Measurements from ENCODE around the gene TRABD2A. TPM values are rescaled to one million over a fixed set of nuclear protein-coding genes. Genes with fewer than 3 reads are reported as not detected.

The TRABD2A gene
- total RNA-seq, 1 experiment from 2014 or later: 4.6 TPM

DNA sequence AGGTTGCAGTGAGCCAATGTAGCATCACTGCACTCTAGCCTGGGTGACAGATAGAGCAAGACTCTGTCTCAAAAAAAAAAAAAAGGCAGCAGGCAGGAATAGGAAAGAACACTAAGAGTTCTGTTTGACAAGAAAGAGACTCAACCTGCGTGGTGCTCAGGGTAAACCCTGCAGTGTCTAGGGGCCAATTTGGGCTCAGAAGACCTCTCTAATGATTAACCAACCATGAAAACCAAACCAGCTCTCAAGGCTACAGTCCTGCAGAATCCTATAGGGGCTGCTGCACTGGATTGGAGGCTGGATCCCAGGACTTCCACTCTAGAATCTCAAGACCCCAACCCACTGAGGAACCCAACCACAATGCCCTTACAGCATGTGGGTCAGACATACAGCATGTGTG, 2.4 kb downstream of the TRABD2A start:
- intact Hi-C loops (cut with micrococcal nuclease): no loop called here
- no peaks in the 10 kb centered on the region for H3K9me3 ChIP-seq (ENCODE audit: control insufficient read depth in 1 of 2, insufficient read depth in 1 of 2, low read depth in 1 of 2, low read length in 2 of 2)
- peaks cover 5 to 24% of the 10 kb centered on the region in 2 experiments; a peak in 3 of 4 replicates for H3K4me1 ChIP-seq (ENCODE audit: control insufficient read depth in 1 of 2, insufficient read depth in 2 of 2, low read length in 2 of 2)
- ChIA-PET CTCF (no interaction called here), POLR2A (no interaction called here), RAD21 (ENCODE audit: low non-redundant PET in 1 of 2, low total read pairs in 2 of 2, uncharacterized antibody in 2 of 2, unreplicated experiment in 2 of 2) (no interaction called here)
- TF ChIP-seq JUND (IDR thresholded peaks at IDR 0.05) (no peak), POLR2A (IDR thresholded peaks at IDR 0.05; ENCODE audit: borderline replicate concordance, extremely low read depth, insufficient read depth, insufficient read length) (no peak), EGR1 (IDR thresholded peaks at IDR 0.05; ENCODE audit: low read depth) (no peak), YY1 (IDR thresholded peaks at IDR 0.05; ENCODE audit: extremely low read depth, insufficient replicate concordance, low read depth, low read length) (no peak), POLR2AphosphoS5 (IDR thresholded peaks at IDR 0.05; ENCODE audit: low read depth, low read length) (no peak), CBX3 (IDR thresholded peaks at IDR 0.05; ENCODE audit: low read depth) (no peak), EZH2 (IDR thresholded peaks at IDR 0.05) (no peak), ELF1 (IDR thresholded peaks at IDR 0.05; ENCODE audit: borderline replicate concordance, low read depth) (no peak), CTCF (IDR thresholded peaks at IDR 0.05 in 2 of 3, conservative IDR thresholded peaks at IDR 0.05 in 1 of 3; ENCODE audit: borderline replicate concordance in 1 of 3, insufficient read depth in 1 of 3, low read depth in 2 of 3, low read length in 2 of 3) (no peak), ZFX (IDR thresholded peaks at IDR 0.05) (no peak), FOSL1 (IDR thresholded peaks at IDR 0.05; ENCODE audit: low read depth) (no peak)
- TF ChIP-seq, protein P1, sequence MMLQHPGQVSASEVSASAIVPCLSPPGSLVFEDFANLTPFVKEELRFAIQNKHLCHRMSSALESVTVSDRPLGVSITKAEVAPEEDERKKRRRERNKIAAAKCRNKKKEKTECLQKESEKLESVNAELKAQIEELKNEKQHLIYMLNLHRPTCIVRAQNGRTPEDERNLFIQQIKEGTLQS (IDR thresholded peaks at IDR 0.05): no peak
- TF ChIP-seq, protein P2, sequence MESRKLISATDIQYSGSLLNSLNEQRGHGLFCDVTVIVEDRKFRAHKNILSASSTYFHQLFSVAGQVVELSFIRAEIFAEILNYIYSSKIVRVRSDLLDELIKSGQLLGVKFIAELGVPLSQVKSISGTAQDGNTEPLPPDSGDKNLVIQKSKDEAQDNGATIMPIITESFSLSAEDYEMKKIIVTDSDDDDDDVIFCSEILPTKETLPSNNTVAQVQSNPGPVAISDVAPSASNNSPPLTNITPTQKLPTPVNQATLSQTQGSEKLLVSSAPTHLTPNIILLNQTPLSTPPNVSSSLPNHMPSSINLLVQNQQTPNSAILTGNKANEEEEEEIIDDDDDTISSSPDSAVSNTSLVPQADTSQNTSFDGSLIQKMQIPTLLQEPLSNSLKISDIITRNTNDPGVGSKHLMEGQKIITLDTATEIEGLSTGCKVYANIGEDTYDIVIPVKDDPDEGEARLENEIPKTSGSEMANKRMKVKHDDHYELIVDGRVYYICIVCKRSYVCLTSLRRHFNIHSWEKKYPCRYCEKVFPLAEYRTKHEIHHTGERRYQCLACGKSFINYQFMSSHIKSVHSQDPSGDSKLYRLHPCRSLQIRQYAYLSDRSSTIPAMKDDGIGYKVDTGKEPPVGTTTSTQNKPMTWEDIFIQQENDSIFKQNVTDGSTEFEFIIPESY (IDR thresholded peaks at IDR 0.05; ENCODE audit: extremely low read depth, insufficient replicate concordance, low read length): no peak
- no peaks in the 10 kb centered on the region for H3K36me3 ChIP-seq (ENCODE audit: control insufficient read depth in 1 of 2, insufficient read depth in 2 of 2, low read length in 2 of 2)
- no peak overlapping the region for H3K9ac ChIP-seq (ENCODE audit: low read length)
- ATAC-seq (no peak), DNase-seq (ENCODE audit: low read depth, low spot score) (no peak)
- H3K27ac ChIP-seq (ENCODE audit: low read depth, low read length): no peak overlapping the region
- no peaks in the 10 kb centered on the region; the same call in 1 of the 2 replicates for H3K27me3 ChIP-seq (ENCODE audit: insufficient read depth, low read length)
- H2AFZ ChIP-seq (ENCODE audit: low read depth, low read length, poor library complexity, severe bottlenecking): no peak overlapping the region
- BruUV-seq (replicated peaks): no TSS peak
- H4K20me1 ChIP-seq (ENCODE audit: insufficient read depth): no peaks in the 10 kb centered on the region
- H3K4me2 ChIP-seq (ENCODE audit: low read length): no peak overlapping the region
- no peaks in the 10 kb centered on the region for H3K9me2 ChIP-seq (ENCODE audit: insufficient read depth)
- H3K4me3 ChIP-seq (replicated peaks in 1 of 2; ENCODE audit: low read depth in 1 of 2, low read length in 2 of 2): no peak overlapping the region
- H3K79me2 ChIP-seq (ENCODE audit: insufficient read depth, low read length): no peaks in the 10 kb centered on the region
